H1 (cell line): ENCODE measurements around the gene CGGBP1. TPM values are rescaled to one million over a fixed set of nuclear protein-coding genes. Genes with fewer than 3 reads are reported as not detected.

Experiments
- CHD2 ChIP-seq: IDR thresholded peaks from 2 replicates; pipeline ENCODE4 v1.6.1; 2012; ENCODE audit warnings: low read length, improper control_type of control experiment
- CHD7 ChIP-seq: fragments of 300-600 bp; sonication (generic); IDR thresholded peaks from 2 replicates; pipeline ENCODE4 v1.7.1; 2012; ENCODE audit warnings: low read length, moderate library complexity, mild to moderate bottlenecking, inconsistent platforms; ENCODE audit not compliant: insufficient replicate concordance
- CTBP2 ChIP-seq: IDR thresholded peaks from 2 replicates; pipeline ENCODE4 v1.7.0; 2011; ENCODE audit warnings: borderline replicate concordance, mild to moderate bottlenecking, moderate library complexity, mixed read lengths, low read length; ENCODE audit not compliant: insufficient read depth, insufficient read length
- EZH2 ChIP-seq: fragments of 200-600 bp; sonication (generic); IDR thresholded peaks from 2 replicates; pipeline ENCODE4 v1.7.1; 2012; ENCODE audit warnings: low read depth, mild to moderate bottlenecking, moderate library complexity, low read length, inconsistent platforms; ENCODE audit not compliant: severe bottlenecking
- FOSL1 ChIP-seq: IDR thresholded peaks from 2 replicates; pipeline ENCODE4 v1.6.1; 2011; ENCODE audit warnings: mild to moderate bottlenecking, low read depth, low read length, moderate library complexity; ENCODE audit not compliant: insufficient read depth
- KDM4A ChIP-seq: IDR thresholded peaks from one replicate; pipeline ENCODE4 v1.7.1; 2012; ENCODE audit warnings: low read depth, mild to moderate bottlenecking, moderate library complexity, low read length, inconsistent platforms; ENCODE audit not compliant: severe bottlenecking
- RXRA ChIP-seq: IDR thresholded peaks from 2 replicates; pipeline ENCODE4 v1.6.1; 2011; ENCODE audit warnings: low read depth, mild to moderate bottlenecking, low read length, moderate library complexity; ENCODE audit not compliant: insufficient read depth
- polyA plus RNA-seq, 7 experiments: library from polyadenylated mRNA; depleted of rRNA in 3 of 7; stranded (reverse) in 5 of 7; unstranded in 2 of 7; fragments of >200 nt in 5 of 7; fragments of 200-250 nt in 2 of 7; gene quantifications; 1 replicate in 5 of 7; 2 replicates in 1 of 7; 4 replicates in 1 of 7; pipeline versions ENCODE4 v1.2.1 to v1.2.3, GENCODE V29; 2011 to 2013; ENCODE audit warnings: missing spikeins in 2 of 7, mixed read lengths in 2 of 7
- total RNA-seq: library from RNA; stranded (reverse); fragmentation: NEBNext Ultra II Directional; extraction: Animal tissue kit (Norgen Biotek cat#: 25700); gene quantifications from 2 replicates; pipeline ENCODE4 v1.2.1, GENCODE V29; 2021

Gene CGGBP1
- total and polyA plus RNA-seq, 2 of the 8 experiments (the other 6 are each of a cell fraction or from before 2014, with no cell fraction given) = 22.9 to 61.4 TPM

DNA sequence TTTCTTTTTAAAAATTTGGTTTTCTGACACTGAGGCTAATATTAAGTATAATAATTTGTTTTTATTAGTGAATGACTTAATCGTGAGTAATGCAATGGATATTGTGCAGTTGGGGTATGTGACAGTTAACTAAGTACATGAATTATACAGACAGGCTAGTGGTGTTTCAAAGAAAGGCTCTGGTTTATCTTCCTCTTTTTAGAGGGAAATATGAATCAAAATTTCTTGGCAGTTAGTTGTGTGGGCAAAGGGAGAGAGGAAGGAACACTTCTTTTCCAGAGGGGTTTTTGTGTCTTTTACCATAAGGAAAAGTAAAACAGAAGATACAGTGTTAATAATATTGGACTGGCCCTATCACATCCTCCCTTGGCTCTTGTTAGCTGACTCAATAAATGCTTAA, 2.9 kb upstream of the CGGBP1 start (continued):
- no peak for TF ChIP-seq CHD7
- no peak for TF ChIP-seq CHD2
- no peak for TF ChIP-seq RXRA
- TF ChIP-seq FOSL1 = no peak
- TF ChIP-seq KDM4A = no peak
- TF ChIP-seq EZH2 = no peak
- no peak for TF ChIP-seq CTBP2
